IMR-90 (cell line): ENCODE data around the gene KRT32. TPM values are rescaled to one million over a fixed set of nuclear protein-coding genes. Genes with fewer than 3 reads are reported as not detected.

Experiments used
- ATAC-seq: fragments of 200-7000 bp; cut with Tn5 transposase; 2 replicates; pipeline ENCODE4 v1.9.1; 2020; ENCODE audit warnings: low read depth, mild to moderate bottlenecking, moderate library complexity
- BruUV-seq: library from RNA; stranded (reverse); fragments of 400-500 nt; replicated peaks from 2 replicates; lab custom pipeline; 2021; lab: Mats Ljungman, UMichigan
- CTCF ChIA-PET: fragments of 300-600 bp; formaldehyde crosslinking; extraction: SDS; loops from one replicate; lab custom pipeline; 2021; ENCODE audit warnings: antibody characterized with exemption; lab: Yijun Ruan, JAX
- POLR2A ChIA-PET: fragments of 300-600 bp; sonication (Branson Sonifier 250); formaldehyde crosslinking; loops from one replicate; lab custom pipeline; 2022; ENCODE audit warnings: antibody characterized with exemption; ENCODE audit not compliant: unreplicated experiment; lab: Charles Lee
- DNase-seq: peaks from one replicate; pipeline ENCODE4 v3.0.0; 2013
- H2AFZ ChIP-seq: replicated peaks from 2 replicates; pipeline ENCODE3; 2013; ENCODE audit warnings: low read length, mild to moderate bottlenecking; ENCODE audit not compliant: poor library complexity
- H2AK5ac ChIP-seq: 2 replicates; pipeline ENCODE4 v1.6.1; 2013; ENCODE audit warnings: low read depth, low read length, inconsistent platforms
- H2AK9ac ChIP-seq: replicated peaks from 2 replicates; pipeline ENCODE3; 2013; ENCODE audit warnings: mild to moderate bottlenecking, low read depth, low read length, moderate library complexity; ENCODE audit not compliant: poor library complexity
- H2BK120ac ChIP-seq: 2 replicates; pipeline ENCODE4 v1.6.1; 2013; ENCODE audit warnings: low read depth, low read length, inconsistent platforms
- H2BK15ac ChIP-seq: 3 replicates; pipeline ENCODE4 v1.6.1; 2013; ENCODE audit warnings: low read depth, low read length, inconsistent platforms
- H2BK20ac ChIP-seq: 2 replicates; pipeline ENCODE4 v1.6.1; 2013; ENCODE audit warnings: low read depth, mild to moderate bottlenecking, inconsistent platforms, low read length, moderate library complexity
- H2BK5ac ChIP-seq: 2 replicates; pipeline ENCODE4 v1.6.1; 2013; ENCODE audit warnings: mild to moderate bottlenecking, low read depth, low read length, inconsistent platforms; ENCODE audit not compliant: poor library complexity, severe bottlenecking
- H3K14ac ChIP-seq: replicated peaks from 2 replicates; pipeline ENCODE4 v1.6.1; 2013; ENCODE audit warnings: low read depth, low read length, inconsistent platforms
- H3K18ac ChIP-seq: 2 replicates; pipeline ENCODE4 v1.6.1; 2013; ENCODE audit warnings: low read depth, low read length, control low read depth
- H3K23ac ChIP-seq: 2 replicates; pipeline ENCODE4 v1.6.1; 2013; ENCODE audit warnings: low read depth, low read length, inconsistent platforms
- H3K27ac ChIP-seq: 2 replicates; pipeline ENCODE4 v1.5.1; 2013; ENCODE audit warnings: mild to moderate bottlenecking, control low read depth, low read length; ENCODE audit not compliant: insufficient read depth
- H3K27me3 ChIP-seq: 2 replicates; pipeline ENCODE4 v1.6.1; 2013; ENCODE audit warnings: low read length; ENCODE audit not compliant: control insufficient read depth, insufficient read depth
- H3K36me3 ChIP-seq: 2 replicates; pipeline ENCODE4 v1.6.1; 2013; ENCODE audit warnings: low read length, mixed read lengths; ENCODE audit not compliant: control insufficient read depth, insufficient read depth
- H3K4ac ChIP-seq: 2 replicates; pipeline ENCODE4 v1.6.1; 2013; ENCODE audit warnings: low read depth, low read length, inconsistent platforms
- H3K4me1 ChIP-seq: 2 replicates; pipeline ENCODE4 v1.6.1; 2013; ENCODE audit warnings: low read length, mixed read lengths; ENCODE audit not compliant: control insufficient read depth, insufficient read depth
- H3K4me2 ChIP-seq: 2 replicates; pipeline ENCODE4 v1.6.1; 2013; ENCODE audit warnings: low read depth, mild to moderate bottlenecking, control low read depth, low read length, moderate library complexity
- H3K4me3 ChIP-seq: 2 replicates; pipeline ENCODE4 v1.5.1; 2013; ENCODE audit warnings: low read depth, mild to moderate bottlenecking, control low read depth, low read length, moderate library complexity; ENCODE audit not compliant: insufficient read depth
- H3K56ac ChIP-seq: 2 replicates; pipeline ENCODE4 v1.6.1; 2013; ENCODE audit warnings: low read length, inconsistent platforms; ENCODE audit not compliant: insufficient read depth; ENCODE audit errors: extremely low read depth
- H3K79me1 ChIP-seq, 2 experiments: 2 replicates each; pipeline ENCODE4 v1.6.1; 2013; ENCODE audit warnings: low read length in 2 of 2, inconsistent platforms in 1 of 2, low read depth in 1 of 2
- H3K9ac ChIP-seq: 2 replicates; pipeline ENCODE4 v1.6.1; 2013; ENCODE audit warnings: low read depth, low read length, control low read depth
- H3K9me1 ChIP-seq: 2 replicates; pipeline ENCODE4 v1.6.1; 2013; ENCODE audit warnings: low read length, inconsistent platforms; ENCODE audit not compliant: insufficient read depth
- H3K9me3 ChIP-seq: 2 replicates; pipeline ENCODE4 v1.6.1; 2013; ENCODE audit warnings: low read length; ENCODE audit not compliant: control insufficient read depth, insufficient read depth
- H4K20me1 ChIP-seq: 2 replicates; pipeline ENCODE4 v1.6.1; 2013; ENCODE audit warnings: low read length, inconsistent platforms; ENCODE audit not compliant: insufficient read depth
- H4K5ac ChIP-seq: 2 replicates; pipeline ENCODE4 v1.6.1; 2013; ENCODE audit warnings: mild to moderate bottlenecking, low read depth, low read length, control low read depth
- H4K8ac ChIP-seq, 2 experiments: 2 replicates each; pipeline ENCODE4 v1.6.1; 2013; ENCODE audit warnings: low read depth in 2 of 2, low read length in 2 of 2, control low read depth in 1 of 2, inconsistent platforms in 1 of 2
- H4K91ac ChIP-seq: 2 replicates; pipeline ENCODE4 v1.6.1; 2013; ENCODE audit warnings: low read depth, low read length, inconsistent platforms; ENCODE audit not compliant: insufficient read depth
- RAD21 ChIP-seq: IDR thresholded peaks from 2 replicates; pipeline ENCODE4 v1.6.1; 2012; ENCODE audit warnings: low read length, improper control_type of control experiment
- RCOR1 ChIP-seq: IDR thresholded peaks from 2 replicates; pipeline ENCODE4 v1.6.1; 2012; ENCODE audit warnings: mild to moderate bottlenecking, low read length, improper control_type of control experiment; ENCODE audit not compliant: insufficient replicate concordance
- WGBS, 2 experiments: methylation state at CpG; one replicate each; pipeline versions ENCODE4 v1.1.5 to v1.1.7; 2013; ENCODE audit warnings: missing lambda C conversion rate in 2 of 2; ENCODE audit not compliant: insufficient read length in 1 of 2; ENCODE audit errors: extremely low coverage in 2 of 2; 5-methylcytosine and 5-hydroxymethylcytosine counted together
- dilution Hi-C: fragments of 300-500 bp; cut with HindIII; formaldehyde crosslinking; loops from one replicate; pipeline ENCODE4 v1.14.3; 2018; ENCODE audit warnings: low sequenced_read_pairs; ENCODE audit not compliant: unreplicated experiment
- in situ Hi-C: fragments of 300-500 bp; cut with MboI; formaldehyde crosslinking; loops from 3 replicates; pipeline ENCODE4 v1.14.3; 2019; ENCODE audit warnings: low sequenced_read_pairs, inconsistent platforms, mixed read lengths
- intact Hi-C: fragments of 100-400 bp; cut with micrococcal nuclease; formaldehyde crosslinking; loops from 2 replicates; pipeline ENCODE4 v1.10.0; 2022
- polyA plus RNA-seq, 3 experiments: library from polyadenylated mRNA; depleted of rRNA; stranded (reverse); fragments of >200 nt; gene quantifications; 2 replicates each; pipeline ENCODE4 v1.2.3, GENCODE V29; 2012; ENCODE audit warnings: low replicate concordance in 1 of 3
- total RNA-seq: library from RNA; depleted of rRNA; stranded (reverse); fragments of >200 nt; gene quantifications from 2 replicates; pipeline ENCODE4 v1.2.3, GENCODE V29; 2012

Gene KRT32
- total and polyA plus RNA-seq, 2 of the 4 experiments (the other 2 are of a cell fraction), result 0.09 TPM; not detected in 1

DNA sequence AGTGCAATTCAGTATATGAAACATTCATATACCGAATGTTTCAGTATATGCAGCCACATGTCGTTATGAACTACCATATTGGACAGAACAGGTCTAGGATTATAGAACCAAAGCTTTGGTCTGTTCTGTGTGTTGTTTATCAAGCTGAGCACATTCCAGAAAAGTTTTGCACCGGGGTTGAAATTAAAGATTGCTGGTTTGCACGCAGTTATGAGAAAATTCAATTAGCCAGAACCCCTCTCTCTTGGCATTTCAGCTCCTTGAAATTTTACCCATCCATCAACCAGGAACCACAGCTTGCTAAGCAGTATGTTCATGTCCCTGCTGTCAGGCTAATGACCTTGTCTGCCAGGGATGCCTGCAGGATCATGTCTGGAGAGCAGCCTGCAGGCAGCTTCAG is 9.5 kb downstream of the KRT32 start:
- no peak overlapping the region for H3K56ac ChIP-seq
- no peaks in the 10 kb centered on the region for H3K9me1 ChIP-seq
- H2BK120ac ChIP-seq, result no peak overlapping the region
- ChIA-PET CTCF (no interaction called here), POLR2A (no interaction called here)
- intact Hi-C loops (no loop called here), in situ Hi-C loops (no loop called here), dilution Hi-C loops (no loop called here)
- H3K9me3 ChIP-seq, result peaks cover 3% of the 10 kb centered on the region; the same call in 1 of the 2 replicates
- H4K20me1 ChIP-seq, result no peaks in the 10 kb centered on the region
- no peak for TF ChIP-seq RCOR1
- TF ChIP-seq RAD21, result no peak
- no CpG with 5 or more reads among the region's 4 CpGs for WGBS, 2 experiments
- no peak overlapping the region for H2AK9ac ChIP-seq
- no peak overlapping the region for H2BK15ac ChIP-seq
- H2BK20ac ChIP-seq, result no peak overlapping the region
- no peak overlapping the region for H2AK5ac ChIP-seq
- H3K79me1 ChIP-seq, result no peaks in the 10 kb centered on the region
- no peak overlapping the region for H3K9ac ChIP-seq
- no peak for ATAC-seq
- no peak overlapping the region for H3K14ac ChIP-seq
- H3K4me3 ChIP-seq, result no peak overlapping the region
- peaks cover 14% of the 10 kb centered on the region for H3K27me3 ChIP-seq
- H3K4ac ChIP-seq, result no peak overlapping the region
- H4K91ac ChIP-seq, result no peak overlapping the region
- H3K23ac ChIP-seq, result no peak overlapping the region
- H4K8ac ChIP-seq, result no peak overlapping the region
- H3K18ac ChIP-seq, result no peak overlapping the region
- DNase-seq, result no peak
- no TSS peak for BruUV-seq
- no peak overlapping the region for H3K4me2 ChIP-seq
- H4K5ac ChIP-seq, result no peak overlapping the region
- no peak overlapping the region for H2BK5ac ChIP-seq
- H3K27ac ChIP-seq, result no peak overlapping the region
- peaks cover 2% of the 10 kb centered on the region; the same call in 1 of the 2 replicates for H3K4me1 ChIP-seq
- no peak overlapping the region for H2AFZ ChIP-seq
- no peaks in the 10 kb centered on the region for H3K36me3 ChIP-seq
